Type B pancreatic cell (in vitro differentiated cells): Measurements from ENCODE around the gene USP37. TPM values are rescaled to one million over a fixed set of nuclear protein-coding genes. Genes with fewer than 3 reads are reported as not detected.

Experiments used
- DNase-seq: peaks from one replicate; pipeline ENCODE4 v3.0.0; 2021; ENCODE audit warnings: mixed read lengths; ENCODE audit not compliant: unreplicated experiment; ENCODE audit errors: extremely low spot score
- H3K27ac Mint-ChIP-seq: 2 replicates; pipeline ENCODE4 v1.8.0; 2021; ENCODE audit warnings: mild to moderate bottlenecking, mixed read lengths
- H3K27me3 Mint-ChIP-seq: 2 replicates; pipeline ENCODE4 v1.8.0; 2021; ENCODE audit warnings: mixed read lengths
- H3K36me3 Mint-ChIP-seq: 2 replicates; pipeline ENCODE4 v1.8.0; 2021; ENCODE audit warnings: mixed read lengths
- H3K4me1 Mint-ChIP-seq: one replicate; pipeline ENCODE4 v1.8.0; 2021; ENCODE audit warnings: mixed read lengths; ENCODE audit not compliant: unreplicated experiment
- H3K4me3 Mint-ChIP-seq: 2 replicates; pipeline ENCODE4 v1.8.0; 2021; ENCODE audit warnings: mild to moderate bottlenecking, mixed read lengths
- H3K9me3 Mint-ChIP-seq: 2 replicates; pipeline ENCODE4 v1.8.0; 2021; ENCODE audit warnings: mixed read lengths
- CTCF ChIP-seq: fragments of 200-600 bp; sonication (generic); conservative IDR thresholded peaks from 2 replicates; pipeline ENCODE4 v1.5.0; 2021; ENCODE audit warnings: antibody characterized with exemption, mild to moderate bottlenecking
- total RNA-seq: library from RNA; stranded (reverse); gene quantifications from 2 replicates; pipeline ENCODE4 v1.2.1, GENCODE V29; 2021; ENCODE audit warnings: low replicate concordance

The USP37 gene
- total RNA-seq, 1 donor from 2014 or later: 22.9 TPM

GRCh38 chr2:218476676-218477075, 91.5 kb downstream of the USP37 start:
- H3K4me3 Mint-ChIP-seq: no peak overlapping the region
- DNase-seq: no peak
- H3K27ac Mint-ChIP-seq: no peak overlapping the region
- no peaks in the 10 kb centered on the region for H3K27me3 Mint-ChIP-seq
- peaks cover 10% of the 10 kb centered on the region for H3K36me3 Mint-ChIP-seq
- H3K4me1 Mint-ChIP-seq: no peaks in the 10 kb centered on the region
- TF ChIP-seq CTCF: no peak
- no peaks in the 10 kb centered on the region for H3K9me3 Mint-ChIP-seq

GRCh38 chr2:218474527-218474926, 93.6 kb downstream of the USP37 start:
- no peak for DNase-seq
- Mint-ChIP-seq H3K27me3 (no peaks in the 10 kb centered on the region), H3K27ac (no peak overlapping the region), H3K9me3 (no peaks in the 10 kb centered on the region), H3K36me3 (peaks cover 10% of the 10 kb centered on the region), H3K4me3 (no peak overlapping the region), H3K4me1 (no peaks in the 10 kb centered on the region)
- TF ChIP-seq CTCF: no peak

GRCh38 chr2:218472988-218473387, 95.2 kb downstream of the USP37 start:
- no peak overlapping the region for H3K4me3 Mint-ChIP-seq
- no peak for TF ChIP-seq CTCF
- no peaks in the 10 kb centered on the region for H3K4me1 Mint-ChIP-seq
- no peak overlapping the region for H3K27ac Mint-ChIP-seq
- H3K9me3 Mint-ChIP-seq: no peaks in the 10 kb centered on the region
- H3K36me3 Mint-ChIP-seq: no peaks in the 10 kb centered on the region
- no peaks in the 10 kb centered on the region for H3K27me3 Mint-ChIP-seq
- no peak for DNase-seq

- no peak overlapping the region for H3K27ac Mint-ChIP-seq
- H3K27me3 Mint-ChIP-seq: no peaks in the 10 kb centered on the region
- no peaks in the 10 kb centered on the region for H3K9me3 Mint-ChIP-seq
- TF ChIP-seq CTCF: no peak
- H3K4me1 Mint-ChIP-seq: no peaks in the 10 kb centered on the region
- no peak for DNase-seq
- no peaks in the 10 kb centered on the region for H3K36me3 Mint-ChIP-seq
- no peak overlapping the region for H3K4me3 Mint-ChIP-seq
These were observed 96.2 kb downstream of the USP37 start for GRCh38 chr2:218471982-218472381.

GRCh38 chr2:218471036-218471435, 97.1 kb downstream of the USP37 start:
- H3K36me3 Mint-ChIP-seq: peaks cover under 1% of the 10 kb centered on the region
- H3K27me3 Mint-ChIP-seq: no peaks in the 10 kb centered on the region
- H3K27ac Mint-ChIP-seq: no peak overlapping the region
- no peak for TF ChIP-seq CTCF
- no peak overlapping the region for H3K4me3 Mint-ChIP-seq
- no peak for DNase-seq
- no peaks in the 10 kb centered on the region for H3K4me1 Mint-ChIP-seq
- no peaks in the 10 kb centered on the region for H3K9me3 Mint-ChIP-seq

- Mint-ChIP-seq H3K4me3 (no peak overlapping the region), H3K36me3 (peaks cover 3% of the 10 kb centered on the region), H3K9me3 (no peaks in the 10 kb centered on the region), H3K27me3 (no peaks in the 10 kb centered on the region), H3K4me1 (no peaks in the 10 kb centered on the region), H3K27ac (no peak overlapping the region)
- TF ChIP-seq CTCF: no peak
- no peak for DNase-seq
These were observed 97.7 kb downstream of the USP37 start for GRCh38 chr2:218470448-218470847.
